Epithelial cell of proximal tubule (primary cell): Measurements from ENCODE around the gene MYO1C. TPM values are rescaled to one million over a fixed set of nuclear protein-coding genes. Genes with fewer than 3 reads are reported as not detected.
A peak's percentile ranks its signal among the peaks of the same experiment; 100 is the strongest.
"Not testable (repeated sequence)": the region's sequence is repeated elsewhere in the genome, so short reads cannot be mapped to it uniquely, and the experiment has no call there.

Source experiments
- DNase-seq: peaks from one replicate; pipeline ENCODE4 v3.0.0-alpha.2; 2011; ENCODE audit warnings: low read depth
- H3K4me3 ChIP-seq: 2 replicates; pipeline ENCODE4 v1.5.1; 2011; ENCODE audit warnings: low read depth, mild to moderate bottlenecking, low read length
- total RNA-seq: library from RNA; depleted of rRNA; stranded (reverse); fragments of >200 nt; gene quantifications from 2 replicates; pipeline ENCODE4 v1.2.3, GENCODE V29; 2015
- TF ChIP-seq, protein P1 (sequence below): conservative IDR thresholded peaks from 2 replicates; pipeline ENCODE4 v1.5.1; 2012; ENCODE audit warnings: low read depth, mild to moderate bottlenecking, low read length

The MYO1C gene
- total RNA-seq, 1 donor from 2014 or later = 94.7 TPM

DNA sequence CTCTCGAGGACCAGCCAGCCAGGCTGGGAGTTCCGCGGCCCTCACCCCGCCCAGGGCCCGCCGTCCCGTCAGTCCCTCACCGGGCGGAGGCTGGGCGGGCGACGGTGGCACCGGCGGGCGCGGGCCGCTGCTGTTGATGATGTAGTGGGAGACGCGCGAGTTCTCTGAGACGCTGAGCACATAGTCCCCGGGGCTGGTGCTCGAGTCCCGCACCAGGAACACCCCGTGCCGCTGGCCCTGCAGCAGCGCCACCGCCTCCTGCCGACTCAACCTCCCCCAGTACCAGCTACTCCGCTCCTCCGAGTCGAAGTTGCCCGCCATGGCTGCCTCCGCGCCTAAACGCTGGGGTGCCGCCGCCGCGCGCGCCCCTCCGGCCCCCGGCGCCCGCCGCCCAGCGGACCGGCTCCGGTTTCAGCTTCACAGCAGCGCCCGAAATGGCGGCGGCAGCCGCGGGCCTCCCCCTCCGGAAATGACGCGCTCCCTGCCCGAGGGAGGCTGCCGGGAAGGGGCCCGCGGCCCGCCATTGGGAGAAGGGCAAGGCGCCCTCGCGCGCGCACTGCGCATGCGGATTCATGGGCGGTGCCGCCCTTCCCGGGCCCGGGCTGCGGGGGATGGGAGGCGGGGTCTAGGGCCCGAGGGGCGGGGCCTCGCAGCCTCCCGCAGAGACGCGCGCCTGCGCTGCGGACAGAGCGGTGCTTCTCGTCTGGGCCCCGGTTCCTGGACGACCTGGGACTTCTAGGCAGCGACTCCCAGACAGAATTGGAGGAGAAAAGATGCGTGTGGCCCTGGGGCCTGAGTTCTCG is 36.5 kb downstream of the MYO1C start, which contains the start of gene CRK:
CRK (minus strand) TSS at position 436 of the 803 bp plus-strand sequence; CDS start at position 321, 115 bp downstream.
- DNase-seq = no peak
- TF ChIP-seq, protein P1, sequence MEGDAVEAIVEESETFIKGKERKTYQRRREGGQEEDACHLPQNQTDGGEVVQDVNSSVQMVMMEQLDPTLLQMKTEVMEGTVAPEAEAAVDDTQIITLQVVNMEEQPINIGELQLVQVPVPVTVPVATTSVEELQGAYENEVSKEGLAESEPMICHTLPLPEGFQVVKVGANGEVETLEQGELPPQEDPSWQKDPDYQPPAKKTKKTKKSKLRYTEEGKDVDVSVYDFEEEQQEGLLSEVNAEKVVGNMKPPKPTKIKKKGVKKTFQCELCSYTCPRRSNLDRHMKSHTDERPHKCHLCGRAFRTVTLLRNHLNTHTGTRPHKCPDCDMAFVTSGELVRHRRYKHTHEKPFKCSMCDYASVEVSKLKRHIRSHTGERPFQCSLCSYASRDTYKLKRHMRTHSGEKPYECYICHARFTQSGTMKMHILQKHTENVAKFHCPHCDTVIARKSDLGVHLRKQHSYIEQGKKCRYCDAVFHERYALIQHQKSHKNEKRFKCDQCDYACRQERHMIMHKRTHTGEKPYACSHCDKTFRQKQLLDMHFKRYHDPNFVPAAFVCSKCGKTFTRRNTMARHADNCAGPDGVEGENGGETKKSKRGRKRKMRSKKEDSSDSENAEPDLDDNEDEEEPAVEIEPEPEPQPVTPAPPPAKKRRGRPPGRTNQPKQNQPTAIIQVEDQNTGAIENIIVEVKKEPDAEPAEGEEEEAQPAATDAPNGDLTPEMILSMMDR = no peak
- H3K4me3 ChIP-seq = peak within 1 kb of the TSS; percentile 80

DNA sequence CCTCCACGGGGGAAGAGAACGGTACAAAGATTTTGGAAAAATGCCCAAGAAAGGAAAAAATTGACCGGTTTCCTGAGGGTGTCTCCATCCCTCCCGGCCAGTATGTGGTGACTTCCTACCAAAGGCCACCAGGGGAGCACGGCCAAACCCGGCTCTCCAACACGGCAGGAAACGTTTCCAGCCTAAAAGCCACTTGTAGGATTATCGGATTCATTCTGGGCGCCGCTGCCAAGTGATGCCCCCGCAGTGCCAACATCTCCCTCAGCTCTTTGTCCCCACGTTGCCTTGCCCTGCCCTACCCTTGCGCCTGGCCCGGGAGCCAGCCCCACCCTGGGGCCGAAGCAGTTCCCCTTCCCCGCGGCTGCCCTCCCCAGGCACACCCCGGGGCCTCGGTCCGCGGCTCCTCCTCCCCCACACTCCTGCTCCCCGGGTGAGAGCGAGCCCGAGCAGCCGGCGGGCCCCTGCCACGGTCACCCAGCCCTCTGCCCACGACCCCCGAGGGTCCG is 37.1 kb downstream of the MYO1C start:
- H3K4me3 ChIP-seq = peak overlapping the region; percentile 80
- TF ChIP-seq, protein P1 = peak; percentile 60
- DNase-seq = no peak

DNA sequence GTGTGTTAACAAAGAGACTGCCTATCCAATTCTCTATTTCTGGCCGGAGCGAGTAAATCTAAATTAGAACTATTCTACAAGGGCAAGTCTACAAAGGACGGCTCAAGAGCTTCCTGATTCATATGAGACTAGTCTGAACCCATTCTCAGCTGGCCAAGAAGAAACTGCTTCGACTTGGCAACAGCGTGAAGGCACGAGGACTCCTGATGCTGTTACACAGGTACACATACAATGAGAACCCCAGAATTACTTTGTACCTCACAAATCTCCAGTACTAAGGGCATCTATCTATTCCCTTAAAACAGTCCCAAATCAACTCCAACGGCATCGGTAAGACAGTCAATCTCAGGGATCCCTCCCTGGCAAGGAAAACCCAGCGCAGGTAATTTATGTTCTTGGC is 37.9 kb downstream of the MYO1C start:
- no peak for DNase-seq
- TF ChIP-seq, protein P1 = no peak
- peak overlapping the region; percentile 80 for H3K4me3 ChIP-seq

DNA sequence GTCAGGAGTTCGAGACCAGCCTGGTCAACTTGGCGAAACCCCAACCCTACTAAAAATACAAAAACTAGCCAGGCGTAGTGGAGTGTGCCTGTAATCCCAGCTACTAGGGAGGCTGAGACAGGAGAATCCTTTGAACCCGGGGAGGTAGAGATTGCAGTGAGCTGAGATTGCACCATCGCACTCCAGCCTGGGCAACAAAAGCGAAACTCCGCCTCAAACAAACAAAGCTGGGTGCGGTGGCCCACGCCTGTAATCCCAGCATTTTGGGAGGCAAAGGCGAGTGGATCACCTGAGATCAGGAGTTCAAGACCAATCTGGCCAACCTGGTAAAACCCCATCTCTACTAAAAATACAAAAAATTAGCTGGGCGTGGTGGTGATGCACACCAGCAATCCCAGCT is 38.8 kb downstream of the MYO1C start:
- not testable (repeated sequence) for DNase-seq, H3K4me3 ChIP-seq

DNA sequence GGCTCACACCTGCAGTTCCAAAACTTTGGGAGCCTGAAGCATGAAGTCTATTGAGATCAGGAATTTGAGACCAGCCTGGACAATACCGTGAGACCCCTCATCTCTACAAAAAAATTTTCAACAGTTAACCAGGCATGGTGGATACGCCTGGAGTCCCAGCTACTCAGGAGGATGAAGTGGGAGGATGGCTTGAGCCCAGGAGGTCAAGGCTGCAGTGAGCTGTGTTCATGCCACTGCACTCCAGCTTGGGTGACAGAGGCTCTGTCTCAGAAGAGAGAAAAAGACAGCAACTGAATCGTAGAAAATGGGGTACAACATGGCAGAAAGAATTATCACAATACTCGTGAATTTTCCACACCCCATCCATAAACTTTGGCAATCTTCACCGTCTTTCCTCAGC is 39.6 kb downstream of the MYO1C start:
- TF ChIP-seq, protein P1 = no peak
- DNase-seq = no peak
- no peak overlapping the region for H3K4me3 ChIP-seq

DNA sequence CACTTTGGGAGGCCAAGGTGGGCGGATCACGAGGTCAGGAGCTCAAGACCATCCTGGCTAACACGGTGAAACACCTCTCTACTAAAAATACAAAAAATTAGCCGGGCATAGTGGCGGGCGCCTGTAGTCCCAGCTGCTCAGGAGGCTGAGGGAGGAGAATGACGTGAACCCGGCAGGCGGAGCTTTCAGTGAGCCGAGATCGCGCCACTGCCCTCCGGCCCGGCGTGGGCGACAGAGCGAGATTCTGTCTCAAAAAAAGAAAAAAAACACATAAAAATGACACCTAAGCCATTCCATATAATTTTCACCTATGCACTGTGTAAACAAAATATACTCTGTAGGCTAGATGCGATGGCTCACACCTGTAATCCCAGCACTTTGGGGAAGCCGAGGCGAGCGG is 42.2 kb downstream of the MYO1C start:
- DNase-seq, H3K4me3 ChIP-seq: not testable (repeated sequence)

DNA sequence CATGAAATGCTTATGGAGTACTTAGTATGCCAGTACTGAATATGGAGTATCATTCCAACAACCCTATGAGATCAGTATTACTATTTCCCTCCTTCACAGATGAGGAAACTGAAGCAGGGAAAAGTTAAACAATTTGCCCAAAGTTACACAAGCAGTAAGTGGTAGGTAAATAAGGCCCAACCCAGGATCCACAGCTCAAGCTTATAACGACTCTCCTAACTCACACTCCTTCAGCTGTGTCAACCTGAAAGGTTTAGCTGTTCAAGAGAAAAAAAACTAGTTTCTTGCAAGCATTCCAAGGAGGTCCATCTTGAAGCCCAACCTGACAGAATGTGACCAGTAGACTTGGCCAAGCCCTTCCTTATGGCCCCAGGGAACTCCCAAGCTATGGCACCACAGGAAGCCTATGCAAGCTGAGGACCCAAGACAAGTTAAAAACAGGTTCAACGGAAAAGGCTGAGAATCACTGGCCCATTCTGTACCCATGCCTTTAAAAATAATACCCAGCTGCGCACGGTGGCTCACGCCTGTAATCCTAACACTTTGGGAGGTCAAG is 43.0 kb downstream of the MYO1C start:
- TF ChIP-seq, protein P1 = no peak
- DNase-seq = no peak

DNA sequence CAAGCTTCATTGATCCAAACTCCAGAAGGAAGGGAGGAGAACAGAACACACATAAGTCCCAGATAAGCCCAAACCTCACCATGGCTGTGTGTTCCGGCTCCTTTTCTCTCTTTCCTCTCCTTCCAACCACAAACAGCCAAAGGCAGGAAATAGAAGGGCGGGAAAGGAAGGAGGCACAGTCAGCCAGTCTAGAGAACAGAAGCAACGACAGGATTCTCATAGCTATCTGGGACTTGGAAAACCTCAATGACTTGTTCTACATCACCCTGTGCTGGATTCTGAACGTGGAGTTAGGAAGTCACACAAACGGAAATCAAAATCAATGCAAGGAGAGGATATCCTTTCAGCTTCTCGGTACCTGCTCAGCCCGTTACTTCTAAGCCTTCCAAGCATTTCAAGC is 45.4 kb downstream of the MYO1C start:
- no peak for DNase-seq
- TF ChIP-seq, protein P1 = no peak
- H3K4me3 ChIP-seq = no peak overlapping the region

More for the DNA sequence above, 43.0 kb downstream of the MYO1C start:
- H3K4me3 ChIP-seq = no peak overlapping the region
